ENCODE measurements around the gene RNF144A. TPM values are rescaled to one million over a fixed set of nuclear protein-coding genes. Genes with fewer than 3 reads are reported as not detected.

Gene RNF144A
- polyA plus RNA-seq, 1 experiment = 0.12 TPM

- DNase-seq (ENCODE audit: low read depth) = no peak
- Histone ChIP-seq H3K27me3 (ENCODE audit: control insufficient read depth, insufficient read depth, low read length) (no peaks in the 10 kb centered on the region), H3K4me3 (ENCODE audit: low read depth, low read length) (no peak overlapping the region), H3K36me3 (ENCODE audit: control insufficient read depth, insufficient read depth, low read length) (no peaks in the 10 kb centered on the region)
- ChIA-PET POLR2A (no interaction called here), CTCF (interaction anchor here (0.8 to 2.3 kb wide), 15 partner anchors 9 to 151 kb away, joined by 3 to 16 read pairs (median 5); partner anchors contain the start of gene RNF144A)
- TF ChIP-seq, protein P1, sequence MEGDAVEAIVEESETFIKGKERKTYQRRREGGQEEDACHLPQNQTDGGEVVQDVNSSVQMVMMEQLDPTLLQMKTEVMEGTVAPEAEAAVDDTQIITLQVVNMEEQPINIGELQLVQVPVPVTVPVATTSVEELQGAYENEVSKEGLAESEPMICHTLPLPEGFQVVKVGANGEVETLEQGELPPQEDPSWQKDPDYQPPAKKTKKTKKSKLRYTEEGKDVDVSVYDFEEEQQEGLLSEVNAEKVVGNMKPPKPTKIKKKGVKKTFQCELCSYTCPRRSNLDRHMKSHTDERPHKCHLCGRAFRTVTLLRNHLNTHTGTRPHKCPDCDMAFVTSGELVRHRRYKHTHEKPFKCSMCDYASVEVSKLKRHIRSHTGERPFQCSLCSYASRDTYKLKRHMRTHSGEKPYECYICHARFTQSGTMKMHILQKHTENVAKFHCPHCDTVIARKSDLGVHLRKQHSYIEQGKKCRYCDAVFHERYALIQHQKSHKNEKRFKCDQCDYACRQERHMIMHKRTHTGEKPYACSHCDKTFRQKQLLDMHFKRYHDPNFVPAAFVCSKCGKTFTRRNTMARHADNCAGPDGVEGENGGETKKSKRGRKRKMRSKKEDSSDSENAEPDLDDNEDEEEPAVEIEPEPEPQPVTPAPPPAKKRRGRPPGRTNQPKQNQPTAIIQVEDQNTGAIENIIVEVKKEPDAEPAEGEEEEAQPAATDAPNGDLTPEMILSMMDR (IDR thresholded peaks at IDR 0.05; ENCODE audit: insufficient read depth, low read depth, low read length) = peak; percentile 94
Observed at GRCh38 chr2:7044253-7045250, 127.3 kb downstream of the RNF144A start.

DNA sequence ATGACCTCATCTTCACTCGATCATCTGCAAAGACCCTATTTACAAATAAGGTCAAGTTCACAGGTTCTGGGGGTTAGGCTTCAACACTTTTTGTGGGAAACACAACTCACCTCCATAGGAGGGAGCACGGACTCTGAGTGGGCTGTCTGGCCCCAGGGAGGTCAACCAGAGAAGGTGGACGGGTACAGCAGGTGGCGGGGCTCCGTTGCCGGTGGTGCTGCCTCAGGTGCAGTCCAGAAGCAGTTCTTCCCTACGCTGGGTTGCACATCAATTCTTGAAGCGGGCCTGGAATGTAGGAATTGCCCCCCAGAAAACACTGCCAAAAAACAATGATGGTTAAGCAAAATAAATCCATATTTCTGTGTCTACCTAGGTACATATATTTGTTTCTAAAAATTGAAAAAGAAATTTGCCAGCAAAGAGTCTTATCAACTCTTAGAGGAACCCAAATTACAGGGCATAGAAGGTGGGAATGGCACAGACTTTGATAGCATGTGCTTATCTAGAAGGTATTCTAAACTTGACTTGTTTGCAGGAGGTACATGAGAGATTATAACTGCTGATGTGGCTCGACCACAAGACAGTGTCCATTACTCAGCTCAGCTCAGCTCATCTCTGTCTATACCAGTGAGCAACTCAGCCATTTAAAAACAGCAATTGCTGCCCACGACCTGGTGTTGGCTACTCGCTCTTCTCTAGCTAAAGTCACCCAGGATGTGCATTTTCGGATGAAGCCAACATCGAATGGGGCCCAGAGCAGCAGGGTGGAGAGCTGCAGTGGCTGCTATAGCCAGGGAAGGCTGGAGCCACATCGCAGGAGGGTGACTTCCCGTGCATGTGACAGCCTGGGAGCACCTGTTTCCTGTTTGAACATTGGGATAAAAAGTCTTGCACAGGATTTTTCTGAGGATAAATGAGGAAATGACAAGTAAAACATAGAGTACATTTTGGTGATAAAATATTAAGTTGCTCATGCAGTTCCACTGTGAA is 128.7 kb downstream of the RNF144A start:
- H3K27me3 ChIP-seq (ENCODE audit: control insufficient read depth, insufficient read depth, low read length) = no peaks in the 10 kb centered on the region
- H3K4me3 ChIP-seq (ENCODE audit: low read depth, low read length) = no peak overlapping the region
- ChIA-PET POLR2A (no interaction called here), CTCF (interaction anchor here (1.1 to 2.3 kb wide), 5 partner anchors 14 to 149 kb away, joined by 3 to 16 read pairs (median 5); partner anchors contain the start of gene RNF144A)
- no peaks in the 10 kb centered on the region for H3K36me3 ChIP-seq (ENCODE audit: control insufficient read depth, insufficient read depth, low read length)
- no peak for DNase-seq (ENCODE audit: low read depth)
- TF ChIP-seq, protein P1 (IDR thresholded peaks at IDR 0.05; ENCODE audit: insufficient read depth, low read depth, low read length) = no peak

DNA sequence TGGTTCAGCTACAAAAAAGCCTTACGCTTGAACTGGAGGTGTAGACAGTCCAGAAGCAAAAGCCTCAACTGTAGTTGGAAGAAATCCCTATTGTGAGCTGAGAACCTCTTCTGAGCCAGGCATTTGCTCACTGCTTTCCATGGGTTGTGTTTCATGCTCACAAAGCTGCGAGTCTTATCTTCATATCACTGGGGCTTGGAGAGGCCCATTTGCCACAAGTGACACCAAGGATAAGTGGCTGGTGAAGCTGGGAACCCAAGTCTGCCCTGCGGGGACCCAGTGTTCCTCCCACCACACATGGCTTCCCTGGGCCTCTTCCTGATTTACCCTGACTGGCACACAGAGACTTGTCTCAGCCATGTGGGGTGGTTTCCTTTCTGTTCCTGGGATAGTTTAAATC is 130.4 kb downstream of the RNF144A start:
- no peaks in the 10 kb centered on the region for H3K36me3 ChIP-seq (ENCODE audit: control insufficient read depth, insufficient read depth, low read length)
- no peak overlapping the region for H3K4me3 ChIP-seq (ENCODE audit: low read depth, low read length)
- POLR2A ChIA-PET = no interaction called here
- CTCF ChIA-PET = no interaction called here
- no peaks in the 10 kb centered on the region for H3K27me3 ChIP-seq (ENCODE audit: control insufficient read depth, insufficient read depth, low read length)
- TF ChIP-seq, protein P1 (IDR thresholded peaks at IDR 0.05; ENCODE audit: insufficient read depth, low read depth, low read length) = no peak
- no peak for DNase-seq (ENCODE audit: low read depth)

- H3K36me3 ChIP-seq (ENCODE audit: control insufficient read depth, insufficient read depth, low read length) = no peaks in the 10 kb centered on the region
- no peak overlapping the region for H3K4me3 ChIP-seq (ENCODE audit: low read depth, low read length)
- TF ChIP-seq, protein P1 (IDR thresholded peaks at IDR 0.05; ENCODE audit: insufficient read depth, low read depth, low read length) = no peak
- POLR2A ChIA-PET = no interaction called here
- DNase-seq (ENCODE audit: low read depth) = no peak
- H3K27me3 ChIP-seq (ENCODE audit: control insufficient read depth, insufficient read depth, low read length) = no peaks in the 10 kb centered on the region
- CTCF ChIA-PET = no interaction called here
Observed at GRCh38 chr2:7048762-7049294, 131.6 kb downstream of the RNF144A start.

Data from BJ (cell line).